HepG2 (cell line): ENCODE measurements around the gene NRN1L. TPM values are rescaled to one million over a fixed set of nuclear protein-coding genes. Genes with fewer than 3 reads are reported as not detected.

Source experiments
- DPF2 ChIP-seq: sonication (generic); formaldehyde crosslinking; IDR thresholded peaks from 2 replicates; pipeline ENCODE4 v1.4.0; 2020; ENCODE audit warnings: mild to moderate bottlenecking, low read depth, missing genetic modification reagents, borderline replicate concordance
- DZIP1 ChIP-seq: sonication (generic); formaldehyde crosslinking; IDR thresholded peaks from 2 replicates; pipeline ENCODE4 v1.5.0; 2020; ENCODE audit warnings: mild to moderate bottlenecking, missing genetic modification reagents
- NAIF1 ChIP-seq: sonication (generic); formaldehyde crosslinking; IDR thresholded peaks from 2 replicates; pipeline ENCODE4 v1.5.0; 2020; ENCODE audit warnings: mild to moderate bottlenecking, missing genetic modification reagents, borderline replicate concordance
- NFYB ChIP-seq: sonication (generic); formaldehyde crosslinking; IDR thresholded peaks from 2 replicates; pipeline ENCODE4 v1.4.0; 2020; ENCODE audit warnings: missing genetic modification reagents
- PPARG ChIP-seq: conservative IDR thresholded peaks from 2 replicates; pipeline ENCODE4 v1.6.1; 2016; ENCODE audit warnings: missing biosample characterization, missing genetic modification reagents
- PREB ChIP-seq: sonication (generic); formaldehyde crosslinking; IDR thresholded peaks from 2 replicates; pipeline ENCODE4 v1.4.0; 2020; ENCODE audit warnings: missing genetic modification reagents
- ZNF512B ChIP-seq: sonication (generic); formaldehyde crosslinking; IDR thresholded peaks from 2 replicates; pipeline ENCODE4 v1.5.1; 2020; ENCODE audit warnings: missing genetic modification reagents, mild to moderate bottlenecking, borderline replicate concordance
- polyA plus RNA-seq, 8 experiments: library from polyadenylated mRNA; depleted of rRNA in 3 of 8; stranded (reverse) in 7 of 8; unstranded in 1 of 8; fragments of >200 nt; fragmentation: Illumina TruSeq in 4 of 8; extraction: Trizol in 4 of 8; gene quantifications; 2 replicates each; pipeline versions ENCODE4 v1.2.1 to v1.2.3, GENCODE V29; 2011 to 2016; ENCODE audit warnings: low read depth in 4 of 8, missing spikeins in 1 of 8, mixed read lengths in 1 of 8; ENCODE audit not compliant: insufficient read depth in 1 of 8
- total RNA-seq, 5 experiments: library from RNA; depleted of rRNA; stranded (reverse); fragments of >200 nt; fragmentation: Illumina TruSeq; extraction: Trizol; gene quantifications; 2 replicates each; pipeline ENCODE4 v1.2.3, GENCODE V29; 2016; ENCODE audit warnings: low read depth in 1 of 5

The NRN1L gene
- total and polyA plus RNA-seq, 2 of the 13 experiments (the other 11 are each of a cell fraction or from before 2014, with no cell fraction given) = 0.53 to 1.2 TPM

GRCh38 chr16:67847064-67847861 lies 37.4 kb upstream of the NRN1L start, which contains the start of gene CENPT (continued):
- TF ChIP-seq NAIF1 (CRISPR knock-in tag) = no peak
- no peak for TF ChIP-seq NFYB (CRISPR knock-in tag)
- TF ChIP-seq DZIP1 (CRISPR knock-in tag) = peak; percentile 77
- TF ChIP-seq DPF2 = no peak
- no peak for TF ChIP-seq PPARG (CRISPR knock-in tag)
- no peak for TF ChIP-seq PREB (CRISPR knock-in tag)
- TF ChIP-seq ZNF512B (CRISPR knock-in tag) = no peak
